OCI-LY7 (cell line): Measurements from ENCODE around the gene FYN. TPM values are rescaled to one million over a fixed set of nuclear protein-coding genes. Genes with fewer than 3 reads are reported as not detected.

ENCODE experiments used
- BruUV-seq: library from RNA; stranded (reverse); fragments of 400-500 nt; replicated peaks from 2 replicates; lab custom pipeline; 2021; lab: Mats Ljungman, UMichigan
- CTCF ChIA-PET: fragments of 300-600 bp; sonication (Branson Sonifier 250); formaldehyde crosslinking; loops from one replicate; lab custom pipeline; 2022; ENCODE audit warnings: antibody characterized with exemption; ENCODE audit not compliant: unreplicated experiment; lab: Charles Lee
- POLR2A ChIA-PET: fragments of 300-600 bp; sonication (Branson Sonifier 250); formaldehyde crosslinking; loops from one replicate; lab custom pipeline; 2022; ENCODE audit warnings: antibody characterized with exemption; lab: Charles Lee
- DNase-seq: peaks from one replicate; pipeline ENCODE4 v3.0.0-alpha.2; 2015; ENCODE audit warnings: low spot score
- H2AFZ ChIP-seq: fragments of 200-600 bp; sonication (generic), shearing (Covaris generic); 2 replicates; pipeline ENCODE4 v1.6.1; 2014; ENCODE audit warnings: mild to moderate bottlenecking, antibody characterized with exemption, low read length, moderate library complexity
- H3K27ac ChIP-seq: fragments of 200-600 bp; sonication (generic); 2 replicates; pipeline ENCODE4 v1.5.1; 2014; ENCODE audit warnings: mixed run types, low read depth, mild to moderate bottlenecking, moderate library complexity, low read length, inconsistent platforms; ENCODE audit not compliant: poor library complexity, severe bottlenecking
- H3K36me3 ChIP-seq: fragments of 200-600 bp; sonication (generic); 2 replicates; pipeline ENCODE4 v1.6.1; 2014; ENCODE audit warnings: mild to moderate bottlenecking, antibody characterized with exemption, low read length, moderate library complexity, mixed read lengths; ENCODE audit not compliant: insufficient read depth
- H3K4me1 ChIP-seq: fragments of 200-600 bp; sonication (generic); 2 replicates; pipeline ENCODE4 v1.5.1; 2014; ENCODE audit warnings: mild to moderate bottlenecking, low read length; ENCODE audit not compliant: insufficient read depth, poor library complexity, severe bottlenecking
- H3K4me2 ChIP-seq: fragments of 200-600 bp; sonication (generic); 2 replicates; pipeline ENCODE4 v1.6.1; 2014; ENCODE audit warnings: mild to moderate bottlenecking, low read length
- H3K4me3 ChIP-seq: fragments of 200-600 bp; sonication (generic); 2 replicates; pipeline ENCODE4 v1.5.1; 2014; ENCODE audit warnings: mild to moderate bottlenecking, low read depth, low read length; ENCODE audit not compliant: poor library complexity, severe bottlenecking
- H3K79me2 ChIP-seq: fragments of 200-600 bp; sonication (generic); 2 replicates; pipeline ENCODE4 v1.6.1; 2016; ENCODE audit warnings: low read depth, mild to moderate bottlenecking, low read length, moderate library complexity, mixed read lengths; ENCODE audit not compliant: insufficient read depth
- H3K9me2 ChIP-seq: fragments of 200-600 bp; sonication (generic); 2 replicates; pipeline ENCODE4 v1.6.1; 2016; ENCODE audit warnings: mild to moderate bottlenecking, low read length, mixed read lengths; ENCODE audit not compliant: insufficient read depth
- H3K9me3 ChIP-seq: fragments of 200-600 bp; sonication (generic); 2 replicates; pipeline ENCODE4 v1.6.1; 2014; ENCODE audit warnings: mild to moderate bottlenecking, mixed run types, low read length, mixed read lengths
- H4K20me1 ChIP-seq: fragments of 200-600 bp; sonication (generic); 2 replicates; pipeline ENCODE4 v1.6.1; 2014; ENCODE audit warnings: mild to moderate bottlenecking, antibody characterized with exemption, low read length, moderate library complexity, mixed read lengths; ENCODE audit not compliant: insufficient read depth
- CTCF ChIP-seq: fragments of 200-600 bp; sonication (generic); conservative IDR thresholded peaks from 2 replicates; pipeline ENCODE4 v1.5.1; 2014; ENCODE audit warnings: mild to moderate bottlenecking, antibody characterized with exemption, low read length, moderate library complexity, mixed read lengths
- EZH2phosphoT487 ChIP-seq: fragments of 200-600 bp; sonication (generic); IDR thresholded peaks from 2 replicates; pipeline ENCODE4 v1.6.1; 2018; ENCODE audit warnings: low read depth, borderline replicate concordance, mild to moderate bottlenecking, mixed run types, antibody characterized with exemption, low read length, moderate library complexity, mixed read lengths
- intact Hi-C: fragments of 100-400 bp; cut with micrococcal nuclease; formaldehyde crosslinking; loops from one replicate; pipeline ENCODE4 v1.10.0; 2022; ENCODE audit not compliant: unreplicated experiment
- total RNA-seq, 2 experiments: library from RNA; depleted of rRNA in 1 of 2; stranded (reverse); fragments of >200 nt in 1 of 2; shearing (Covaris generic) in 1 of 2; gene quantifications; 2 replicates each; pipeline ENCODE4 v1.2.3, GENCODE V29; 2014 to 2022

The FYN gene
- total RNA-seq, 2 experiments from 2014 or later: 57.3 to 92.9 TPM

- H3K79me2 ChIP-seq: no peaks in the 10 kb centered on the region
These were observed 134.0 kb downstream of the FYN start for GRCh38 chr6:111739257-111739696.

GRCh38 chr6:111738631-111739030, 134.6 kb downstream of the FYN start:
- no peak overlapping the region for H2AFZ ChIP-seq
- H3K36me3 ChIP-seq: peaks cover 2% of the 10 kb centered on the region
- no TSS peak for BruUV-seq
- intact Hi-C loops: no loop called here
- H3K27ac ChIP-seq: no peak overlapping the region
- H3K4me3 ChIP-seq: no peak overlapping the region
- H3K9me3 ChIP-seq: no peaks in the 10 kb centered on the region
- H3K4me2 ChIP-seq: no peak overlapping the region
- H4K20me1 ChIP-seq: no peaks in the 10 kb centered on the region
- H3K4me1 ChIP-seq: peaks cover 33% of the 10 kb centered on the region
- CTCF ChIA-PET: no interaction called here
- no peak for DNase-seq
- TF ChIP-seq CTCF: no peak
- no peak for TF ChIP-seq EZH2phosphoT487
- H3K9me2 ChIP-seq: no peaks in the 10 kb centered on the region
- POLR2A ChIA-PET: interaction anchor here (1.9 kb wide), 1 partner anchor 9 kb away, joined by 7 read pairs; no protein-coding TSS in a partner anchor
- no peaks in the 10 kb centered on the region for H3K79me2 ChIP-seq

More at GRCh38 chr6:111739257-111739696, 134.0 kb downstream of the FYN start:
- intact Hi-C loops: no loop called here
- ChIA-PET CTCF (no interaction called here), POLR2A (interaction anchor here (0.9 kb wide), 1 partner anchor 12 kb away, joined by 3 read pairs; no protein-coding TSS in a partner anchor)
- BruUV-seq: no TSS peak
- Histone ChIP-seq H3K4me1 (peaks cover 33% of the 10 kb centered on the region), H3K4me3 (no peak overlapping the region), H3K9me2 (no peaks in the 10 kb centered on the region), H3K4me2 (peak overlapping the region; percentile 10; the same call in 1 of the 2 replicates), H2AFZ (no peak overlapping the region), H3K36me3 (no peaks in the 10 kb centered on the region; the same call in 1 of the 2 replicates), H3K9me3 (no peaks in the 10 kb centered on the region), H4K20me1 (no peaks in the 10 kb centered on the region), H3K27ac (no peak overlapping the region)
- DNase-seq: no peak
- TF ChIP-seq EZH2phosphoT487 (no peak), CTCF (no peak)

- Histone ChIP-seq H3K36me3 (peaks cover 7% of the 10 kb centered on the region), H3K4me1 (peaks cover 33% of the 10 kb centered on the region), H3K79me2 (no peaks in the 10 kb centered on the region), H4K20me1 (no peaks in the 10 kb centered on the region), H3K4me2 (no peak overlapping the region), H2AFZ (no peak overlapping the region), H3K4me3 (no peak overlapping the region), H3K27ac (no peak overlapping the region), H3K9me2 (no peaks in the 10 kb centered on the region), H3K9me3 (peaks cover 3% of the 10 kb centered on the region; the same call in 1 of the 2 replicates)
- intact Hi-C loops: no loop called here
- ChIA-PET POLR2A (interaction anchor here (1.9 kb wide), 1 partner anchor 10 kb away, joined by 7 read pairs; no protein-coding TSS in a partner anchor), CTCF (no interaction called here)
- no TSS peak for BruUV-seq
- no peak for TF ChIP-seq EZH2phosphoT487
- no peak for TF ChIP-seq CTCF
- DNase-seq: no peak
These were observed 135.1 kb downstream of the FYN start for GRCh38 chr6:111738156-111738555.
